Stimulated activated CD4-positive, alpha-beta T cell treated with anti-CD3 and anti-CD28 coated beads, TNF-alpha, amount 100 ng/mL, for 4 hours (primary cell): ENCODE data around the gene PDLIM5.
"Not testable (repeated sequence)": the region's sequence is repeated elsewhere in the genome, so short reads cannot be mapped to it uniquely, and the experiment has no call there.

Source experiments
- DNase-seq, 3 experiments: peaks; one replicate each; pipeline ENCODE4 v3.0.0-alpha.2; 2020; ENCODE audit warnings: low read depth in 3 of 3

The PDLIM5 gene

DNA sequence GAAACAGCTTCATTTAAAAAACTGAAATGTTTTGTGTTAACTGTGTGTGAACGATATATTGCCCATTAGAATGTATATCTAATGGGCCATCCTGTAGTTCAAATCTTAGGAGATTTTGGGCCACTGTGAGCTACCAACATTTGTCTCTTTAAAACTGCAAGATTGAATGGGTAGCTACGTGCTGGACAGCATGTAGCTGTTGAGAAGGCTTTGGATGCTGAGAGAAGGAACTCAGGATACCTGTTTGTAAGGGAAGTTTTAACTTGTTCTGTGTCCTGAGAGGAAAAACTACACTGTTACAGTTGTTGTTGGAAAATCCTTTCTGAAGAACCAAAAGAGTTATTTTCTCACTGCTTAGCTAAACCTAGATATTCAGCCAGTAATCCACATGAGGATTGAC is 45.9 kb downstream of the PDLIM5 start:
- DNase-seq = no peak

DNA sequence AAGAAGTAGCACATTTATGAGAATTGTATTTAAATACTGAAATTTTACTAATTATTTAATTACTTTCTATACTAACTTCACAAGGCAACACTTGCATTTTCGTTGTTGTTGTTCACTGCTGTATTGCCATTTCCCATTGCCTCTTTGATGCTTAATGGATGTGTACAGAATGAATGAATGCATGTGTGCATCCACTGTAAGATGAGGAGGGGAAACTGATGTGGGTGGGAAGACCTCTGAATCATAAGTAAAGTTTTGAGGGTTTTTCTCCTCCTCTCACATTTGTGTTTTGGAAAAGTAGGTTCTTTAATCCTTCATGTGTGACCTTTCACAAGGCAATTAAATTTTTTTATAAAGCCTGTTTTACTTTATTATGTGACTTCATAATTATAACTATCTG is 46.8 kb downstream of the PDLIM5 start:
- no peak for DNase-seq

GRCh38 chr4:94500685-94501084 is 48.9 kb downstream of the PDLIM5 start:
- DNase-seq = no peak

GRCh38 chr4:94504545-94504944 is 52.8 kb downstream of the PDLIM5 start:
- no peak for DNase-seq

DNA sequence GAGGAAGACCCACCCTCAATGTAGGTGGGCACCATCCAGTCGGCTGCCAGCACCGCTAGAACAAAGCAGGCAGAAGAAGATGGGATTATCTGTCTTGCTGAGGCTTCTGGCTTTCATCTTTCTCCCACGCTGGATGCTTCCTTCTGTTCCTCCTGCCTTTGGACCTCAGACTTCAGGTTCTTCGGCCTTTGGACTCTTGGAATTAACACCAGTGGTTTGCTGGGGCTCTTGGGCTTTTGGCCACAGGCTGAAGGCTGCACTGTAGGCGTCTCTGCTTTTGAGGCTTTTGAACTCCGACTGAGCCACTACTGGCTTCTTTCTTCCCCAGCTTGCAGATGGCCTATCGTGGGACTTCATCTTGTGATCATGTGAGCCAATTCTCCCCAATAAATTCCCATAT is 55.1 kb downstream of the PDLIM5 start:
- DNase-seq = no peak

GRCh38 chr4:94507281-94507680 is 55.5 kb downstream of the PDLIM5 start:
- DNase-seq = no peak

- DNase-seq = no peak
Measured at GRCh38 chr4:94507708-94508107, 56.0 kb downstream of the PDLIM5 start.

GRCh38 chr4:94508296-94508695 is 56.6 kb downstream of the PDLIM5 start:
- no peak for DNase-seq

DNA sequence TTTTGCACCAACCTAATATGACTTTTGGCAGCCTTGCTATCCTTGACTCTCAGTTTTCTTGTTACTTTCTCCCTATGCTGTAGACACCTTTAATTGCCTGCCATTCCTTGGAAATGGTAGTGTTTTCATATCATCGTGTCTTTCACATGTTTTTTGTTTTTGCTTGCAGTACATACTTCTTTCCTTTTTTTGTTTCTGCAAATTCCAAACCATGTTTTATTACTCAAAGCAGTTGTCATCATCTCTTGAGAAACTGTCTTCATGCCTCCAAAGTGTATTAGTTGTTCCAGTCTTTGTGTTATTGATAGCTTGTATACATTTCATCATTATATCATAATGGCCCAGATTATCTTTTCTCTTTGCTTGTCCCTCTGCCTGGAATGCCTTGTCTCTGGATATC is 57.1 kb downstream of the PDLIM5 start:
- no peak for DNase-seq

DNA sequence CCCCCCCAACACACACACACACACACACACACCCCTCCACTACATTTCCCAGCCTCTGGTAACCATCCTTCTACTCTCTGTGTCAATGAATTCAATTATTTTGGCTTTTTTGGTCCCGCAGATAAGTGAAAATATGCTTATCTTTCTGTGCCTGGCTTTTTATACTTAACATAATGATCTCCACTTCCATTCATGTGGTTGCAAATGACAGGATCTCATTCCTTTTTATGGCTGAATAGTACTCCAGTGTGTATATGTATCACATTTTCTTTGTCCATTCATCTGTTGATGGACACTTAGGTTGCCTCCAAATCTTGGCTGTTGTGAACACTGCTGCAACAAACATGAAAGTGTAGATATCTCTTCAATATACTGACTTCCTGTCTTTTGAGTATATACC is 59.8 kb downstream of the PDLIM5 start:
- DNase-seq = no peak

DNA sequence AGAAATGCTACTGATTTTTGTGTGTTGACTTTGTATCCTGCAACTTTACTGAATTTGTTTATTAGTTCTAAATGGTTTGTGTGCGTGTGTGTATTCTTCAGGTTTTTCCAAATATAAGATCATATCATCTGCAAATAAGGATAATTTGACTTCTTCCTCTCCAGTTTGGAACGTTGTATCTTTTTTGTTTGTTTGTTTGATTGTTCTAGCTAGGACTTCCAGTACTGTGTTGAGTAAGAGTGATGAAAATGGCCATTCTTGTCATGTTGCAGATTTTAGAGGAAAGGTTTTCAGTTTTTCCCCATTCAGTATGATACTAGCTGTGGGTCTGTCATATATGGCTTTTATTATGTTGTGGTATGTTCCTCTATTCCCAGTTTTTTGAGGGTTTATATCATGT is 61.8 kb downstream of the PDLIM5 start:
- not testable (repeated sequence) for DNase-seq

DNA sequence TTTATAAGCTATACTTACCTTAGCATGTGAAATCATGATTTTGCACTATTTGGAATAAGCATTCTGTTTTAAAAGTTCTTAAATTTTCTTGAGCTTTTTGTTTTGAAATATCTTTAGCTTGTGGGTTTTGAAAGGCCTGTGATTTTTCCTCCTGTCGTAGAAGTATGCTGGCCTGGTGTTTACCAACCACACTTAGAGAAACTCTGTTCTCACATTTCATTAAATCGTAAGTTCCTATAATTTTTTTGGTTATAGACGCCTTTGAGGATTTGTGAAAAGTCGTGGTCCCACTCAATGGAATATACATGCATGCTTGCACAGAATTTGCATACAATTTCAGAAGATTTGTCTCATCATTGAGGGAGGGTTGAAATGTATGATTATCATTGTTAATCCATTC is 63.6 kb downstream of the PDLIM5 start:
- DNase-seq = no peak

GRCh38 chr4:94516067-94516466 is 64.3 kb downstream of the PDLIM5 start:
- no peak for DNase-seq

DNA sequence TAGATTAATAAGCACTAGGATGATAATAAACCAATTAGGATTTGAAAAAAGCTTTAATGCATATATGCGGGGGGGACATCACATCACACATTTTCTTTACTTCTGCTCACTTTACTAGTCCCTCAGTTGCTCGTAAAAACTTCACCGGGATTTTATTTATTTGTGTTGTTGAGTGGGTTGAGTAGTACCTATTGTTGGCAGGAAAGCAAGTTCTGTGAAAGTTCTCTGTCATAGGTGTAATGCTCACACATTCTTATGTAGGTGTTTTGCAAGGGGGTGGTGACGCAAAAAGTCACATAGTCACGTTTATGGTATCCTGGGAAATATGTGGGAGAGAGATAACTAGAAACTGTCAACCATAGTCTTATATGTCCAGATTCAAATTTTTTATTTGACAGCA is 65.3 kb downstream of the PDLIM5 start:
- no peak for DNase-seq

DNA sequence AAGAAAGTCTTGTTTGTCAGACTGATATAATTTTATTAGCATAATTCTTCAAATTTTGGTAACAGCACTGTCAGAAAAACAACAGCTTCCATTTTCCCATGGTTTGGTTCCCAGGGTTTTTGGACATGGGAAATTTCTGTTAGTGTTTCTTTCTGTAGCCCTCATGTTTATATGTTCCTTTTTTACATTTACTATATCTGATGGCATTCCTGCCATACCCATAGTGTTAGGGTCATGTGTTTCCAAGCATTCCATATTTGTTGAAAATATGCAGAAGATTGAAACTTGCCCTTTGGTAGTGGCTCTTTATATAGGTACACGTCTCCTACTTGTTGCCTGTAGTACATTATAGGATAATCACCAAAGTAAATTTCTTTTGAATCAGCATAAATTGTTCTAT is 65.8 kb downstream of the PDLIM5 start:
- no peak for DNase-seq

GRCh38 chr4:94519019-94519418 is 67.3 kb downstream of the PDLIM5 start:
- no peak for DNase-seq

DNA sequence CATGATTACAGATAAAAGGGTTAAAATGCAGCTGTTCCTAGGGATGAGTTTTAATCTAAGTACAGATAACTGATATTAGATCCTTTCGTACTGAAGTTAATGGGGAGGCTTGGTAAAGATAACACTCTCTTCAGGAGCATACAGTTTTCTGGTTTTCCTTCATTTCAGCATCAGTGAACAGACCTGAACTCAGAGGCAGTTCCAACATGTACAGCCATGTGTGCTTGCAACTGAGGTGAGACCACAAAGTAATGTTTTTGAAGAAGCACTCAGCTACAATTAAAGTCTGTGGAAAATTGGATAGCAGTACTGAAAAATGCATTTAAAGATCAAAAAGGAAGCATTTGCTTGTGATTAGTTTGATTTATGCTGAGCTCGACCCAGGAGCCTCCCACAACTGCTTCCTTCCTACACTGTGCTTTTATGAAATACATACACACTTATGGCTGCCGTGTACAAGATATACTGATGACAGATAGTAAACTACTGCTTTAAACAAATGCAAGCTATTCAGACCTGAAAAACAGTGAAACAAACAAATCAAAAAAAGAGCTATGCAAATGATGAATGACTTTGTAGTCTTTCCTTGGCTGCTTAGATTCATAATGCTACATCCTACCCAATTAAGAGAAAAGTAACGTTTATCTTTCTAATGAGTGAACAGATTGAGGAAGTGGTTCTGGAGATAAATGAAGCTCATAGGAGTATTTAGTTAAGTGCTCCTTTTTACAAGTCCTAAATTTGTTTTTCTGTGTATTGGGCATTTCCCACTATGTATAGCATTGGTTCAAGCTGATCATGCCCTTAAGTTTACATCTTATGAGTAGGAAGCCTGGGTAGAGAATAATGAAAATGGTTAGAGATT is 68.4 kb downstream of the PDLIM5 start:
- no peak for DNase-seq

- DNase-seq = no peak
Measured at GRCh38 chr4:94523033-94523580, 71.4 kb downstream of the PDLIM5 start.

- no peak for DNase-seq
Measured at GRCh38 chr4:94523617-94524016, 71.9 kb downstream of the PDLIM5 start.

GRCh38 chr4:94525993-94526728 is 74.4 kb downstream of the PDLIM5 start:
- DNase-seq = no peak

DNA sequence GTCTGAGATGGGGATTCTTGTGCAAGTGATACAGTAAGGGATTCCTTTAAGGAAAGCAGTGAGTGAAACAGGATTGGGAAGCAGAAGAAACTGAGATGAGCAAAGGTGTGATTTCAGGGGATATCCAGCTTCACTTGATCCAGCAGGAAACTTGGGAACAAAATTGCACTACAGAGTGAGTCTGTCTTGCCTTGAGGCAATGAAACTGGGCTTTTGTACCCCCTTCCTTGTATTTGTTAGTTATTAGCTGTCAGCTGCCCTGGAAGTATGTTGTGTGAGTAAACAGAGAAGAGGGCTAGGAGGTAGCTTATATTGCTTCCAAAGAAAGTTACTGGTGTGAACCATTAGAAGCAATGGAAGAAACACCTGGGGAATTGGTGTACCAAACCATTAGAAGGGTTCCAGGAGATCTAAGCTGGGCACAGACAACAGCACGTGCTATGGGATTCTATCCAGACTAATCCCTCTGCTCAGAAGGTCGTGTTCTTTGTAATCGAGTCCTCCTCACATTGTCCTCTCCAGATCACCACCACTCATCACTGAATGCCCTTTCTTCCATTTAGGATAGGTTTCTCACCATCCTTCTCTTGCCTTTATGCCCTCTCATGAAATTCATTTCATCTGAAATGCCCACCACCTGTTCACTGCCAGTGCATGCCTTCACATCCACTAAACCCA is 76.0 kb downstream of the PDLIM5 start:
- no peak for DNase-seq

- no peak for DNase-seq
Measured at GRCh38 chr4:94528792-94529451, 77.2 kb downstream of the PDLIM5 start.
